ENCODE data around the gene KLHL17. TPM values are rescaled to one million over a fixed set of nuclear protein-coding genes. Genes with fewer than 3 reads are reported as not detected.

KLHL17 gene
- total and polyA plus RNA-seq, 9 of the 15 experiments (the other 6 are each of a cell fraction or from before 2014, with no cell fraction given): 0.14 to 84.8 (median 13.0) TPM

DNA sequence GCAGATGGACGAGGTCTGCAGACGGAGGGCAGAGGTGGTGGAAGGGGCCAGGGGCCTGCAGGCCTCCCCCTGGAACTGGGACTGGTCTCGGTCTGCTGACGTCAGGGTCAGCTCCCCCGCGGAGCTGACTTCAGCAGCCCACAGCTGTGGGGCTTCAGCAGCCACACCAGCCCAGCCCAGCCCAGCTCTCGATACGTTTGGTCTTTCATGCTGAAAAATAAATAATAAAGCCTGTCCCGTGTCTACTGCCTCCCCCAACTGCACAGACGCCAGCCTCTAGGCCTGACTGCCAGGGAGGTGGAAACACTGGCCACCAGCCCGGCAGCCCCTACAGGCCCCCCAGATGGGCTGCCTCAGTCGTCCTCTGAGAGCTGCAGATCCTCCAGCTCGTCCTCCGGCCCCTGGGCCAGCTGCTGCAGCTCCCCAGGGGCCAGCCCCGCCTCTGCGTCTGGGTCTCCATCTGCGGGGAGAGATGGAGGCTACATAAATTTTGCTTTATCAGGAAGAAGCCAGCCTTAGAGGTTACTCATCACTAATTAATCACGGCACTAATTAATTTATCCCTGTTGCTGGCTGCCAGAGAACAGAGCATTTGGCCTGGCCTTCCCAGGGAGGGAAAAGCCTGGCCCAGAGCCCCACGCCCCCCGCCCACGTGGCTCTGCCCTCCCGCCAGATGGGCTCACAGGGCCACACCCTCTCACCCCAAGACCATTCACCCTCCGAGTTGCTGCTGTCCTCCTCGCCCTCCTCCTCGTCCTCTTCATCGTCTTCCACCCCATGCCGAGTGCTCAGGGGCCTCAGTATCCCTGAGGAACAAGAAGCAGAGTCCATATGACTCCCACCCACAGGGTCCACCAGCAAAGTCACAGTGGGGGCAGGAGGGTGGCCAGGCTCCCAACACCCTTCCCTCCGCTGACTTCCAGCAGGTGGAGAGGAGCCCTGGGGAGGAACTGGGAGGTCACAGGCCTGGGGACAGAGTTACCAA lies 15.8 kb upstream of the KLHL17 start:
- Histone ChIP-seq H3K79me2 (ENCODE audit: control insufficient read depth, insufficient read depth, low read length) (no peaks in the 10 kb centered on the region), H3K36me3 (ENCODE audit: control insufficient read depth, insufficient read depth, low read length) (peaks cover 60% of the 10 kb centered on the region; the same call in 2 of the 3 replicates), H3K27ac (ENCODE audit: extremely low read depth, low read depth, low read length) (no peak overlapping the region), H3K4me1 (replicated peaks in 1 of 2; ENCODE audit: control insufficient read depth in 2 of 2, insufficient read depth in 2 of 2, low read length in 2 of 2) (peaks cover 23 to 86% of the 10 kb centered on the region in 2 experiments), H3K4me3 (no peak overlapping the region), H3K9ac (ENCODE audit: insufficient read depth in 1 of 2, low read depth in 2 of 2, low read length in 2 of 2) (peak overlapping the region in 1 of 2 experiments; percentile 50; a peak in 1 of 4 replicates), H3K9me1 (ENCODE audit: control insufficient read depth, insufficient read depth, low read length) (no peaks in the 10 kb centered on the region), H3K4me2 (ENCODE audit: insufficient read depth, low read length) (no peak overlapping the region), H4K20me1 (replicated peaks; ENCODE audit: control insufficient read depth, insufficient read depth, low read length) (peaks cover 19% of the 10 kb centered on the region; the same call in 1 of the 2 replicates), H3K27me3 (ENCODE audit: control insufficient read depth in 2 of 2, insufficient read depth in 2 of 2, low read length in 2 of 2) (no peaks in the 10 kb centered on the region), H2AFZ (ENCODE audit: low read depth, low read length) (no peak overlapping the region), H3K9me3 (replicated peaks; ENCODE audit: control insufficient read depth, insufficient read depth, low read depth, low read length) (no peaks in the 10 kb centered on the region)
- WGBS (ENCODE audit: insufficient coverage, low coverage, missing lambda C conversion rate): 51% methylated on average over 28 of the region's 28 CpGs
- TSS peak; percentile 86 for BruUV-seq (replicated peaks)
- in situ Hi-C loops (cut with MboI): no loop called here
- POLR2A ChIA-PET: interaction anchor here (1.6 to 2.3 kb wide), 2 partner anchors 14 to 121 kb away, joined by 4 to 7 read pairs; partner anchors contain the start of gene NOC2L
- intact Hi-C loops (cut with micrococcal nuclease): no loop called here
- FAIRE-seq: no peak
- ATAC-seq: no peak
- no peak for DNase-seq (ENCODE audit: extremely low read depth in 1 of 4, low spot score in 3 of 4)
- CTCF ChIA-PET (ENCODE audit: low intra/inter-chr PET ratio): no interaction called here
- TF ChIP-seq EGR1 (conservative IDR thresholded peaks at IDR 0.05) (peak; percentile 37), JUN (IDR thresholded peaks at IDR 0.05; ENCODE audit: borderline replicate concordance, low read depth, low read length) (no peak), JUN (CRISPR knock-in tag; IDR thresholded peaks at IDR 0.05; ENCODE audit: borderline replicate concordance) (no peak), MCM7 (IDR thresholded peaks at IDR 0.05) (no peak), NEUROD1 (IDR thresholded peaks at IDR 0.05; ENCODE audit: borderline replicate concordance, low read depth, low read length, partially characterized antibody) (no peak), ZNF707 (CRISPR knock-in tag; conservative IDR thresholded peaks at IDR 0.05) (no peak), ZNF263 (CRISPR knock-in tag; IDR thresholded peaks at IDR 0.05; ENCODE audit: borderline replicate concordance) (peak; percentile 72), RBM22 (IDR thresholded peaks at IDR 0.05; ENCODE audit: low read depth, low read length, poor library complexity, severe bottlenecking) (peak; percentile 8), TFAM (CRISPR knock-in tag; conservative IDR thresholded peaks at IDR 0.05) (no peak), ZFP1 (CRISPR knock-in tag; IDR thresholded peaks at IDR 0.05) (no peak), XRCC3 (IDR thresholded peaks at IDR 0.05) (no peak)
